HCT116 (cell line): ENCODE results near the gene COX8A. TPM values are rescaled to one million over a fixed set of nuclear protein-coding genes. Genes with fewer than 3 reads are reported as not detected.

Experiments
- ATAC-seq: fragments of 200-7000 bp; cut with Tn5 transposase; 2 replicates; pipeline ENCODE4 v1.9.1; 2020; ENCODE audit warnings: mild to moderate bottlenecking, moderate library complexity
- BruUV-seq: library from RNA; stranded (reverse); fragments of 400-500 nt; replicated peaks from 2 replicates; lab custom pipeline; 2021; lab: Mats Ljungman, UMichigan
- CTCF ChIA-PET: fragments of 300-600 bp; sonication (Branson Sonifier 250); formaldehyde crosslinking; loops from one replicate; lab custom pipeline; 2021; ENCODE audit warnings: antibody characterized with exemption; lab: Charles Lee
- POLR2A ChIA-PET: fragments of 300-600, 350-600 bp; sonication (Branson Sonifier 250); formaldehyde crosslinking; loops from one replicate; lab custom pipeline; 2021; ENCODE audit warnings: antibody characterized with exemption; lab: Charles Lee
- RAD21 ChIA-PET, 2 experiments: fragments of 300-600 bp; sonication (Branson Sonifier 250); formaldehyde crosslinking; loops; one replicate each; lab custom pipeline; 2023; ENCODE audit warnings: low total read pairs in 2 of 2; ENCODE audit not compliant: uncharacterized antibody in 2 of 2, unreplicated experiment in 2 of 2, low non-redundant PET in 1 of 2; lab: Charles Lee
- DNase-seq: peaks from one replicate; pipeline ENCODE4 v3.0.0-alpha.2; 2010; ENCODE audit warnings: low read depth, low spot score
- H2AFZ ChIP-seq: fragments of 200-600 bp; shearing (Covaris generic), sonication (generic); 2 replicates; pipeline ENCODE4 v1.6.1; 2017; ENCODE audit warnings: low read depth, mixed run types, mixed read lengths, antibody characterized with exemption, low read length; ENCODE audit not compliant: poor library complexity, severe bottlenecking
- H3K27ac ChIP-seq: 2 replicates; pipeline ENCODE4 v1.5.1; 2012; ENCODE audit warnings: low read depth, low read length
- H3K27me3 ChIP-seq: fragments of 200-600 bp; sonication (generic); 2 replicates; pipeline ENCODE4 v1.6.1; 2016; ENCODE audit warnings: mixed run types, low read length, mixed read lengths; ENCODE audit not compliant: insufficient read depth
- H3K36me3 ChIP-seq, 2 experiments: fragments of 200-500 bp in 1 of 2; fragments of 200-600 bp in 1 of 2; sonication (Bioruptor generic) in 1 of 2; sonication (generic) in 1 of 2; 2 replicates each; pipeline versions ENCODE4 v1.5.1 to v1.6.1; 2014 to 2016; ENCODE audit warnings: low read length in 2 of 2, inconsistent platforms in 1 of 2, mixed read lengths in 1 of 2, mixed run types in 1 of 2; ENCODE audit not compliant: insufficient read depth in 2 of 2, control insufficient read depth in 1 of 2
- H3K4me1 ChIP-seq, 2 experiments: fragments of 200-600 bp in 1 of 2; sonication (generic) in 1 of 2; 2 replicates each; pipeline versions ENCODE4 v1.5.1 to v1.6.1; 2012 to 2017; ENCODE audit warnings: low read length in 2 of 2, inconsistent platforms in 1 of 2, mild to moderate bottlenecking in 1 of 2, mixed read lengths in 1 of 2, mixed run types in 1 of 2, moderate library complexity in 1 of 2; ENCODE audit not compliant: insufficient read depth in 2 of 2, control insufficient read depth in 1 of 2
- H3K4me2 ChIP-seq: fragments of 200-600 bp; sonication (generic); 2 replicates; pipeline ENCODE4 v1.6.1; 2017; ENCODE audit warnings: mixed run types, low read length, mixed read lengths
- H3K4me3 ChIP-seq, 2 experiments: fragments of 200-600 bp in 1 of 2; sonication (generic) in 1 of 2; replicated peaks in 1 of 2; 2 replicates each; pipeline ENCODE4 v1.5.1; 2011 to 2016; ENCODE audit warnings: low read length in 2 of 2, control low read depth in 1 of 2, low read depth in 1 of 2, mild to moderate bottlenecking in 1 of 2, mixed read lengths in 1 of 2, mixed run types in 1 of 2
- H3K79me2 ChIP-seq: fragments of 200-600 bp; sonication (generic); 2 replicates; pipeline ENCODE4 v1.6.1; 2017; ENCODE audit warnings: mild to moderate bottlenecking, mixed run types, low read length, moderate library complexity, mixed read lengths; ENCODE audit not compliant: insufficient read depth
- H3K9ac ChIP-seq: fragments of 200-600 bp; sonication (generic); 2 replicates; pipeline ENCODE4 v1.6.1; 2016; ENCODE audit warnings: low read length, mixed read lengths
- H3K9me2 ChIP-seq: fragments of 200-600 bp; sonication (generic), shearing (Covaris generic); 2 replicates; pipeline ENCODE4 v1.6.1; 2017; ENCODE audit warnings: mixed run types, mild to moderate bottlenecking, moderate library complexity; ENCODE audit not compliant: insufficient read depth
- H3K9me3 ChIP-seq, 2 experiments: fragments of 200-500 bp in 1 of 2; fragments of 200-600 bp in 1 of 2; sonication (Bioruptor generic) in 1 of 2; sonication (generic) in 1 of 2; 2 replicates each; pipeline ENCODE4 v1.6.1; 2014 to 2017; ENCODE audit warnings: low read length in 2 of 2, mixed read lengths in 2 of 2, inconsistent platforms in 1 of 2, low read depth in 1 of 2, mild to moderate bottlenecking in 1 of 2, mixed run types in 1 of 2, moderate library complexity in 1 of 2; ENCODE audit not compliant: control insufficient read depth in 1 of 2, insufficient read depth in 1 of 2
- H4K20me1 ChIP-seq: fragments of 200-600 bp; sonication (generic), shearing (Covaris generic); 2 replicates; pipeline ENCODE4 v1.6.1; 2017; ENCODE audit warnings: mixed run types, mild to moderate bottlenecking, moderate library complexity; ENCODE audit not compliant: insufficient read depth
- CBX3 ChIP-seq: IDR thresholded peaks from 2 replicates; pipeline ENCODE4 v1.6.1; 2012; ENCODE audit warnings: low read depth
- JUND ChIP-seq: IDR thresholded peaks from 2 replicates; pipeline ENCODE4 v1.6.1; 2012
- POLR2A ChIP-seq: IDR thresholded peaks from 2 replicates; pipeline ENCODE4 v1.7.0; 2011; ENCODE audit warnings: borderline replicate concordance; ENCODE audit not compliant: insufficient read depth, insufficient read length; ENCODE audit errors: extremely low read depth
- SIN3A ChIP-seq: IDR thresholded peaks from 2 replicates; pipeline ENCODE4 v1.6.1; 2012; ENCODE audit warnings: low read depth
- SP1 ChIP-seq: IDR thresholded peaks from 2 replicates; pipeline ENCODE4 v1.6.1; 2012; ENCODE audit warnings: low read depth
- YY1 ChIP-seq: IDR thresholded peaks from 2 replicates; pipeline ENCODE4 v1.6.1; 2011; ENCODE audit warnings: low read length, low read depth, moderate library complexity, mild to moderate bottlenecking; ENCODE audit not compliant: insufficient replicate concordance; ENCODE audit errors: extremely low read depth
- ZFX ChIP-seq: fragments of 450-650 bp; IDR thresholded peaks from 2 replicates; pipeline ENCODE4 v1.6.1; 2017
- ZNF274 ChIP-seq: fragments of 200-500 bp; sonication (Bioruptor generic); IDR thresholded peaks from 2 replicates; pipeline ENCODE4 v1.6.1; 2014; ENCODE audit warnings: mild to moderate bottlenecking, low read depth, low read length, inconsistent platforms
- intact Hi-C: fragments of 100-400 bp; cut with micrococcal nuclease; formaldehyde crosslinking; loops from 2 replicates; pipeline ENCODE4 v1.10.0; 2022
- total RNA-seq: library from RNA; stranded (reverse); gene quantifications from one replicate; pipeline ENCODE4 v1.2.1, GENCODE V29; 2021; ENCODE audit not compliant: unreplicated experiment
- TF ChIP-seq, protein P1 (sequence below): IDR thresholded peaks from 2 replicates; pipeline ENCODE4 v1.6.1; 2011; ENCODE audit warnings: mild to moderate bottlenecking, low read length, moderate library complexity; ENCODE audit not compliant: insufficient replicate concordance; ENCODE audit errors: extremely low read depth

COX8A gene
- total RNA-seq, 1 experiment from 2014 or later: 536 TPM

DNA sequence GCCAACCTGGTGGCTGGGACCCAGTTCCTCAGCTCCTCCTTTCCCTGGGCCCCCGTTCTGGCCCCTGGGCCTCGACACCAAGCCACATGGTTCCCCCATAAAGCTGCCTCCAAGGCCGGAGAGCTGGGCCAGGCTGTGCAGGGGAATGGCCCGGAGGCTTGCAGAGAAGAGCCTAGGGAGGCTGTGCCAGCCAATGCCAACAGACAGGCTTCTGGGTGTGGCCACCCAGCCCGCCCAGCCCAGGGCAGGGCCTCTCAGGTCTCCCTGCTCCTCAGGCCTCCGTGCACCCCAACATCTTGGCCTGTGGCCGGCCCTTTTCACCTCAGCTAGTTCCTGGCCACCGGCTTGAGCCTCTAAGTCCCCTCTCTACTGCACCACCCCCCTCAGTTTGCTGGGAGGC, 43.9 kb downstream of the COX8A start:
- Histone ChIP-seq H3K27me3 (no peaks in the 10 kb centered on the region), H4K20me1 (no peaks in the 10 kb centered on the region), H3K27ac (no peak overlapping the region), H3K4me1 (no peaks in the 10 kb centered on the region), H3K9ac (no peak overlapping the region), H3K4me2 (no peak overlapping the region), H3K9me2 (no peaks in the 10 kb centered on the region), H3K79me2 (no peaks in the 10 kb centered on the region), H3K36me3 (no peaks in the 10 kb centered on the region), H2AFZ (no peak overlapping the region), H3K4me3 (no peak overlapping the region), H3K9me3 (no peaks in the 10 kb centered on the region)
- ChIA-PET CTCF (no interaction called here), RAD21 (no interaction called here), POLR2A (no interaction called here)
- no peak for TF ChIP-seq YY1
- no peak for TF ChIP-seq JUND
- no peak for TF ChIP-seq ZNF274
- no peak for TF ChIP-seq ZFX
- TF ChIP-seq POLR2A: no peak
- no peak for TF ChIP-seq CBX3
- no peak for TF ChIP-seq SIN3A
- no peak for TF ChIP-seq SP1
- TF ChIP-seq, protein P1, sequence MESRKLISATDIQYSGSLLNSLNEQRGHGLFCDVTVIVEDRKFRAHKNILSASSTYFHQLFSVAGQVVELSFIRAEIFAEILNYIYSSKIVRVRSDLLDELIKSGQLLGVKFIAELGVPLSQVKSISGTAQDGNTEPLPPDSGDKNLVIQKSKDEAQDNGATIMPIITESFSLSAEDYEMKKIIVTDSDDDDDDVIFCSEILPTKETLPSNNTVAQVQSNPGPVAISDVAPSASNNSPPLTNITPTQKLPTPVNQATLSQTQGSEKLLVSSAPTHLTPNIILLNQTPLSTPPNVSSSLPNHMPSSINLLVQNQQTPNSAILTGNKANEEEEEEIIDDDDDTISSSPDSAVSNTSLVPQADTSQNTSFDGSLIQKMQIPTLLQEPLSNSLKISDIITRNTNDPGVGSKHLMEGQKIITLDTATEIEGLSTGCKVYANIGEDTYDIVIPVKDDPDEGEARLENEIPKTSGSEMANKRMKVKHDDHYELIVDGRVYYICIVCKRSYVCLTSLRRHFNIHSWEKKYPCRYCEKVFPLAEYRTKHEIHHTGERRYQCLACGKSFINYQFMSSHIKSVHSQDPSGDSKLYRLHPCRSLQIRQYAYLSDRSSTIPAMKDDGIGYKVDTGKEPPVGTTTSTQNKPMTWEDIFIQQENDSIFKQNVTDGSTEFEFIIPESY: no peak
- no peak for DNase-seq
- intact Hi-C loops: no loop called here
- no TSS peak for BruUV-seq
- no peak for ATAC-seq
